HG03064 (cell line): ENCODE data around the gene ITGA3.

Experiments
- ATAC-seq: cut with Tn5 transposase; IDR thresholded peaks from one replicate; pipeline ENCODE4 v1.9.1; 2021; ENCODE audit warnings: low read depth; ENCODE audit not compliant: unreplicated experiment

ITGA3 gene

DNA sequence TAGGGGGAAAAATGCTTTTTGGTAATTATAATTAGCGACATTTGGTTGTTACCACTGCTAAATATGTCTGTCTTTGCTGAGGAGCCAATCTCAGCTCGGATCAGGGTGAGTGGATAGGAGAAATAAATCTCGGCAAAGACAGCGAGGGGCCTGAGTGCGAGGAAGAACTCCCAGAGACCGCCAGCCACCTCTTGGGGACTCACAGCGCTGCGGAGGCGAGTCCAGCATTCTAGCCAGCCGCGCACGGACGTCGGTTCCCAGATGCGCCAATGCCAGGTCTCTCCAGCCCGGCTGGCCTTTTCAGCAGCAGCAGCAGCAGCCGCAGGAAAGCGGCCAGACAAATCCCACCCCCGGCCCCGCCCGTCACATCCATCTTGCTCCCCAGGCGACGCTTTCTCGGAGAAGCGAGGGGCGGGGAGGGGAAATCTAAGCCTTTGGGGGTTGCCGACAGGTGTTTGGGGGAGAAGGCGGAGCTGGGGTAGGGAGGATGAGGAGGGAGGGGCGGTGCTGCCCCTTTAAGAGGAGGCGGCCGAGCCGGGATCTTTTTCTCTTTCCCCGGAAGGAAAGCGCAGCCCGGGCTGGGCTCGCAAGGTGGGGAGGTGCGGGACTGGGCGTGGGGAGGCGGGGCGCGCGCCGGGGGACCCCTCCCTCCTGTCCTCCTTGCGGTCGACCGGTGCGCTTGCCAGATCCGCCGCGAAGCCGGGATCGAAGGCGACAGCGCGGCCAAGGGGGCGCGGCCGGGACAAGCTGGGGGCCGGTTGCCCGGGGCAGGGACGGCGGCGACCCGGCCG, at the start of gene ITGA3:
TSS of gene ITGA3 (plus strand) at position 685 of the 791 bp plus-strand sequence. CDS start 330 bp downstream, outside the sequence.
- ATAC-seq: peak; percentile 20

DNA sequence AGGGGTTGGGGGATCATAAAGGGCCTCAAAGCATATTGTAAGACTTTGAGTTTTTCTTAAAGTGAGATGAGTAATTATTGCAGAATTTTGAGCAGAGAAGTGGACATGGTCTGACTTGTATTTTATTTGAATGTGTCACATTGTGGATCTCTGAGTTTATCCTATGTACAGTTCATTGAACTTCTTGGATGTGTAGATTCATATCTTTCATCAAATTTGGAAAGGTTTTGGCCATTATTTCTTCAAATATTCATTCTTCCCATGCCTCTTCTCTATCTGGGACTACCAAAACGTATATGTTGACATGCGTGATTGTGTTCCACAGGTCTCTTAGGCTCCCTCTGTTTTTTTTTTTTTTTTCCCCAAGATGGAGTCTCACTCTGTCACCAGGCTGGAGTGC, 46.6 kb upstream of the ITGA3 start:
- no peak for ATAC-seq

DNA sequence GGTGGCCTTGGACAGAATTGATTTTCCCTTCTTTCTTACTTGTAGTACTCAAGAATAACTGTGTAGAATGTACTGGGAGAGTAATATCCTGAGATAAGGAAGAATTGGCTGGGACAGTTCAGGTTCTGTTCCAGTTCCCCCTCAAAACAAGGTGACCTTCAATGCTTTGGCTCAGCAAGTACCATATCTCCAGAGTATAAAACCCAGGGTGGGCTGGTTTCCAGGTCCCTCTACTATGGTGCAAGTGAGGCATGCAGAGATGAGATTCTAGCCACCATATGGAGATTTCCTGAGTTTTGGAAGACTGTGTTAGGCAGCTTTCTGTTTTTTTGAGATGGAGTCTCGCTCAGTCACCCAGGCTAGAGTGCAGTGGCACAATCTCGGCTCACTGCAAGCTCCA, 42.8 kb upstream of the ITGA3 start:
- no peak for ATAC-seq

DNA sequence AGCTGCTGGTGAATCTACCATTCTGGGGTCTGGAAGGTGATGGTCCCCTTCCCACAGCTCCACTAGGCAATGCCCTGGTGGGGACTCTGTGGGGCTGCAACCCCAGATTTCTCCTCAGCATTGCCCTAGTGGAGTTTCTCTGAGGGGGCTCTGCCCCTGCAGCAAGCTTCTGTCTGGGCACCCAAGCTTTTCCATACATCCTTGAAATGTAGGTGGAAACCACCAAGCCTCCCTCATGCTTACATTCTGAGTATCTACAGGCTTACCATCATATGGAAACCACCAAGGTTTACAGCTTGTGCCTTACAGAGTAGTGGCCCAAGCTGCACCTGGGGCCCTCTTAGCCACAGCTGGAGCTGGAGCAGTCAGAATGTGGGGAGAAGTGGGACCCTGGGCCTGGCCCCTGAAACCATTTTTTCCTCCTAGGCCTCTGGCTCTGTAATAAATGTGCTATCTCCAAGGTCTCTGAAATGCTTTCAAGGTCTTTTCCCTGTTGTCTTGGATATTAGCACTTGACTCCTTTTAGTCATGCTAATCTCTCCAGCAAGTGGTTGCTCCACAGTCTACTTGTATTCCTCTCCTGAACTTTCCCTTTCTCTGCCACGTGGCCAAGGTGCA, 41.3 kb upstream of the ITGA3 start:
- no peak for ATAC-seq

DNA sequence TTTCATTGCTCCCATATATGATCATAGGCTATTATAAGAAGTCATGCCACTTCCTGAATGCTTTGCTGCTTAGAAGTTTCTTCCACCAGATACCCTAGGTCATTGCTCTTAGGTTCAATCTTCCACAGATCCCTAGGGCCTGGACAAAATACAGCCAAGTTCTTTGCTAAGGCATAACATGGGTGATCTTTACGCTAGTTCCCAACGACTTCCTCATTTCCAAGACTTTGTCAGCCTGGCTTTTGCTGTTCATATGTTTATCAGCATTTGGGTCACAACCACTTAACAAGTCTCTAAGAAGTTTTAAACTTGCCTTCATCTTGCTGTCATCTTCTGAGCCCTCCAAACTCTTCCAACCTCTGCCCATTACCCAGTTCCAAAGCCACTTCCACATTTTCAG, 40.8 kb upstream of the ITGA3 start:
- no peak for ATAC-seq

DNA sequence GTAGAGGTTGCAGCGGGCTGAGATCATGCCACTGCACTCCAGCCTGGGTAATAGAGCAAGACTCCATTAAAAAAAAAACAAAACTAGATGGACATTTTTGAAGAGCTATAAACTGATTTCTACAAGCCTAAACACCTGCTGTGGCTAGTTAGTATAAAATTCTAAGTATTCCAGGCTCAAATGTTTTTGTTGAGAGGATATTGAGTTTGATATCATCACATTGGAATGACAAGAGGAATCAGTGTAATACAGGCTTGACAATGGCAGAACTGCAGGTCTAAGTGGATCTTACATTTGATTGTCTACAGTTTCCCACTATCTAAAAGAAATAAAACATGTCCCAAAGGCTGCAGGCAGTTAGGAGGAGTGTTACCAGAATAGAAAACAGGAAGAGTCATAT, 37.0 kb upstream of the ITGA3 start:
- ATAC-seq: no peak

DNA sequence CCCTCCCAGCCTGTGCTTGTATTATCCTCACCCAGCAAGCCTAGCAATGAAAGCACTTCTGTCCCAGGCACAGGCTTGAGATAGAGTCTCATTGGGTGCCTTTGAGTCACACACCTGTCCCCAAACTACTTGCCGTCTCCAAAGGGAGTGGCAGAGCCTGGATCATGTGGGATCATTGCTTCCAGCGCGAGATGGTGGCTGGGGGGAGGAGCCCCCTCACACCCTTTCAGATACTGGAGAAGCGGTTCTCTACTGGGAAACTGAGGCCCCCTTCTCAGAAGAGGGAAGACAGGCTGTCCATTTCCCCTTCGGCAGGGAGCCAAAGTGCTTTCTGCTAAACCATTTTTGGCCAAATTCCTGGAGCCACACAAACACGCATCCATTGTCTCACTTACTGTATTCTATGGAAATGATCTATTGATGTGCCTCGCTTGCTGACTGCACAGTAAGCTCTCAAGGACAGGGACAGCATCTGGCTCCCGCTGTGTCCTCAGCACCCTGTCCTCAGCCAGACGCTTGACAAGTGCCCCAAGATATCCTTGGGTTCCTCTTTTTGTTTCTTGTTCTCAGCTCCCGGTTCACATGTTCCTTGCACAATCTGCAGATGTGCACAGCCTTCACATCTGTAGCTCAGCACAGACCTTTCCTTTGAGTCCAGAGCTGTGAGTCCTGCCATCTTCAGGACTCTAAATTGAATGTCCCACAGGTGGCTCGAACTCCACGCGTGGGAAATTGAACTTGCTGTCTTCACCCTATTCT, 34.9 kb upstream of the ITGA3 start:
- no peak for ATAC-seq

DNA sequence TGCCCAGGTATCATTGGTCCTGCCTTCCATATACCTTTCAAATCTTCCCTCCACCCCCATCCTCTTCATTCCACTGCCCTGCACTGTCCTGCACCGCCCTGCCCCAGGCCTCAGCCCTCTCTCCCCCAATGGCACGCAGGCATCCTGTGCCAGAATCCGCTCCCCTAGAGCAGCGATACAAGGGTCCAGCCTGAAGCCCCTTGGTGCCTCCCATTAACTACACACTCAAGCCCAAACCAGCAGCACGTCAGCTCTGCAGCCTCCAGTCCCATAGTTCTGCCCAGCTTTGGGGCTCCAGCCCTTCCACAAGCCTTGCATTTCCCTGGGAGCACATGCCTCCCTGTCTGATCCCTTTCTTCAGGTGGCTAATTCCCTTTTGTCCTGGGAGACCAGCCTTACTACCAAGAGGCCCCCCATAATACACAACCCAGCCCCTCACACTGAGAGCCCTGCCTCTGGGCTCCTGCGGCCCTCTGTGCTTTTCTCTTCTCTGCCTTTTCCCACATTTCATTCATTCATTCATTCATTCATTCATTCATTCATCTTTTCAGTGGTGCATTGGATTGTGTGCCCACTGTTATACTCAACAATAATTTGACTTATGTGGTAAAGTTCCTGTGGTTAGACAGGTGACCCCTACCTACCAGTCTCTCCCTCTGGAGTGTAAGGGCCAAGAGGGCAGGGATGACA, 34.1 kb upstream of the ITGA3 start:
- ATAC-seq: no peak

DNA sequence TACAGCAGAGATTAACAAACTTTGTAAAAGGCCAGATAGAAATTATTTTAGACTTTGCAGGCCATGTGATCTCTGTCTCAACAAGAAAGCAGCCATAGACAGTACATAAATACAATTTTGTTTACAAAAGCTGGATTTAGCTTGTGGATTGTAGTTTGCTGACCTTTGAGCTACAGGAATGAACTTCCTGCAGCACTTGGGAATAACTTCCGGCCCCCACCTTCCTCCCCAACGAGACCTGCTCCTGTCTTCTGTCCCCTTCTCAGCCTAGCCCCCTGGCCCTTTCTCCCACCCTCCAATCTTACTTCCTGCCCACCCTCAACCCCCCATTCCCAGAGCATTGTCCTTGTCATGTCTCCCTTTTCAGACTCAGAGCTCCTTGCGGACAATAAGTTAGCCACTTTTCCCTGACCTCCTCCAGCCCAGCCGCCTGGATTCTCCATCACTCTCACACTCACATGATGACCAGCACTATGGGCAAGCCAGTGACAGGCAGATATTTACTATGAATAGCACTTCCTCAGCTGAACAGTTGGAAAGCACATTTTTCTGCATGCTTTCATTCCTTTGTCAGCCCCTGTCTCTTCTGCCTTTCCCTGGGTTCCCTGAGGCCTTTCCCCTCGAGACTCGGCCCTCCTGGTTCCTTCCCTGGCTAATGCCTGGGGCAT, 33.3 kb upstream of the ITGA3 start:
- no peak for ATAC-seq

DNA sequence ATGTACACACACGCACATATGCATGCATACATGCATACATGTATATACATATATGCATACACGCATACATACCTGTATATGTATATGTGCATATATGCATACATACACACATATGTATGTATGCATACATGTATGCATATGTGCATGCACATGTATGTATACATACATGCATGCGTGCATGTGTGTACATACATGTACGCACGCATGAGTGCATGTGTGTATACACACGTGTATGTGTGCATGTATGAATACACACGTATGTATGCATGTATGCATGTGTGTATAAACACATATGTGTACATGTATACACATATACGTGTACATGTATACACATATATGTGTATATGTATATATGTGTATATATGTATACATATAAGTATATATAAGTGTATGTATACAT, 32.4 kb upstream of the ITGA3 start:
- ATAC-seq: no peak

DNA sequence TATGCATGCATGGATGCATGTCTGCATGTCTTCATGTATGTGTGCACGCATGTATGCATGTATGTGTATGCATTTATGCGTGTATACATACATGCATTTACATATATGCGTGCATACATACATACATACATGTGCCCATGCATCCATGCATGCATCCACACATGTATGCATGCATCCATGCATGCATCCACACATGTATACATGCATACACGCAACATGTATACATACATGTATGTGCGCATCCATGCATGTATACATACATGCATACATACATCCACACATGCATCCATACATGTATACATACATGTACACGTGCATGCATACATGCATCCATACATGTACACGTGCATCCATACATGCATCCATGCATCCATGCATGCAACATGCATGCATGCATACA, 31.1 kb upstream of the ITGA3 start:
- ATAC-seq: no peak

DNA sequence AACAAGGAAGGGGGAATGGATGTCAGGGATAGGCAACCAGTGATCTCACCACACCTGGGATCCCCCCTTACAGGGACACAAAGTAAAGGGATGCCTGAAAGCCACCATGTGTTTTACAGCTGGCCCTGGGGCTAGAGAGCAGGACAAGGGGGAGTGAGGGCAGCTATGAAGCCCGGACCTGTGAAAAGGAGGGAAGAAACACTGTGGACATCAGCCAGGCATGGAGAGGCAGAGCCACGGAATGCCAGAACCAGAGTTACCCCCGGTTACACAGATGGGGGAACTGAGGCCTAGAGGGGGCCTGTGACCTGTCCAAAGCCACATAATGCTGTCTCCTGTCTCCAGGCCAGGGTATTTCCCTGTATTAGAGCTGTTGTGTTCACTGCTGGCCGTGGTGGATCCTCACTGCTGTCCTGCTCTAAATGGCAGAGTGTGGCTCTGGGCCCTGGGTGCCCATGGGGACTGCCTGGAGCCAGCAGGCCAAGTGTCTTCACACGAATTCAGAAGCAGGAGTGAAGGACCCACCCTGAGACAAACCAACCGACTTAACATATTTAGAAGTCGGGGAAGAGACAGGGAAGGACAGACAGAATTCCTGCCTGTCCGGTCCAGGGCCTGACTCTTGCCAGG, 29.7 kb upstream of the ITGA3 start:
- ATAC-seq: no peak

DNA sequence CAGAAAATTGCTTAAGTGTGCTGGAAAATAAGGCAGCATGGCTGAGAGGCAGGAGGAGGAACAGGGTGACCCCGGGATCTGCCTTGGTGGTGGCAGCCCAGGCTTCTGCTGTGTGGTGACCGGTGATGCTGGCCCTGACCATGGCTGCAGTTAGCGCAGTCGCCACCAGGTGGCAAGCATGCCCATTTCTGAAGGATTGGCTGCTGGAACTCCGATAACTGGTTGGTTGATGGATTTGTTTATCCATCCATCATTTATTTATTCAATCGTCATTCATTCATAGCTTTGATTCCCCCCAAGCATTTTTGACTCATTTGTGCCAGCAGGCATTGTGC, 29.1 kb upstream of the ITGA3 start:
- ATAC-seq: no peak

DNA sequence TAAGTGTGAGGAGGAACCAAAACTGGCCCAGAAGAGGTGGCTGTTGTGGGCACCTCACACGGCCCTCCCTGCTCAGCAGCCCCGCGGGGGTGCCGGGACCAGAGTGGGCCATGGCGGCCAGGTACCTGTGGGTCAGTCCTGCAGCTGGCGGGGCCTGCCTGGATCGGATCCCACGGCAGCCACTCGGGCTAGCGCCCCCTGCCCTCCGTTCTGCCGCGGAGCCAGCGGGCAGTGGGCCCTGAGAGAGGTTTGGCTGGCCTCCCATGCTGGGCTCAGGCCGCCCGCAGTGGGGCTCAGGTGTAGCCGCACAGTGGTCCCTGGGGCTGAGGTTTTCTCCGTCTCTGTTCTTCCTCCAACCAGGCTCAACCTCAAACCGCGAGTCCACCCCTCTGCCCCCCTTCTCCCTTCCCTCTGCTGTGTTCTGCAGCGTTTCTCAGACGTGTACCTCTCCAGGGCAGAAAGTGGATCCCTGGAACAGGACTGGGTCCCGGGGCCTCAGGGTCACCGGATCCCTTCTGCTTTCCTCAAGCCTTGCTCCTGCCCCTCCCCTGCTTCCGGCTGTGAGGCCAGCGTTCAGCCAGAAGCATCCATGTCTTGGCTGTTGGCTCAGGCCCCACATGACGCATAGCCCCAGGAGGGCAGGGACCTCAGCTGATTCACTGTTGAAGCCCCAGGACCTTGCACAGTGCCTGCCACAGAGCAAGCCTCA, 28.6 kb upstream of the ITGA3 start:
- ATAC-seq: no peak

DNA sequence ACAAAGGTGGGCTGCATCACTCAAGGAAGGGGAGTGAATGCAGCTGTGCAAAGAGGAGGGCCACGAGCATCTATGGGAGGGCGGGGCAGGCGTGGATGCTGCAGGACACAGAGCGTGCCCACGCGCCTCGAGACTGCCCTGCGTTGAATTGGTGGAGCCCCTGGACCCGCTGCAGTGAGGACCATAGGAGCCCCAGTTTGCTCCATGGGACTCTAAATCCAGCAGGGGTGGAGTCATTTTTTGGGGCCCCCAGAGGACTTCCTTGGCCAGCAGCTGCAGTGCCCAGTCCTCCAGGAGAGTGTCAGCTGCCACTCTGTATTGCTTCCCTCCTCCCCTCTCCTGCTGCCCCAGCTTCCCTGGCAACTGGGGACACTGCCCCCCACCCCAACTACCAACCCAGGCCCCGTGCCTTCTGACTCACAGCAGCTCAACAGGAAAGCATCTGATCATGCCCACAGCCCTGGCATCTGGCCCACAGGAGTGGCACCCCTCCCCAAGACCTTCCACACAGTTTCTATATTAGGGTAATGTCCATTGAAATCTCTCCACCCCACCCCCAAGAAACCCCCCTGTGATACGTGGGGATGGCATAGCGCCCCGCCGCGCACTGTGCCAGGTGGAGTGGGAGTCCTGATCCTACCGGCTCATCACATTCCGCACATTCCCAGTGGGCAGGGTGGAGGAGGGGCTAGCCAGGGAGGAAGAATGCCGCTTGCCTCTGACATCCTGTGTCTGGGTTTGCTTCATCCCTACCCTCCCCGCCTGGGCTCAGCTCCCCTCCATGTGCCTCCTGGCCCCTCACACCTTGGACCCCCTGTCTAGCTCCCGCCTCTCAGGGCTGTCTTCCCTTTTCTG, 27.8 kb upstream of the ITGA3 start:
- ATAC-seq: no peak

DNA sequence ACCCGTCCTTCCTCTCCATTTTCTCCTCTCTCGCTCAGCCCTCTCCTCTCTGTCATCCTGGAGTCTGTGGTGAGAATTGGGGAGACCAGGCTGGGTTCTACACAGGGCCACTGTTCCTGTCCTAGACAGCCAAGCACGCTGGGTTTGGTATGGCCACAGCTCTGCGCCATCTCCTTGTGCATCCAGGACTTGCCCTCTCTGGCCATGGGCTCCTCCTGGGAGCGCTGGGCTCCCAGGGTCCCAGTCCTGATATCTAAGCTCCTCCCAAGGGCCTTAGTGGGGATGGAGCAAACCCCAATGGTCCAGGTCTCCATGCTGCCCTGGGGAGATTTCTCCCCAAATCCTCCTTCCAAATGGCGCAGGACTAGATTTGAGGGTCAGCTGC, 27.2 kb upstream of the ITGA3 start:
- ATAC-seq: no peak

DNA sequence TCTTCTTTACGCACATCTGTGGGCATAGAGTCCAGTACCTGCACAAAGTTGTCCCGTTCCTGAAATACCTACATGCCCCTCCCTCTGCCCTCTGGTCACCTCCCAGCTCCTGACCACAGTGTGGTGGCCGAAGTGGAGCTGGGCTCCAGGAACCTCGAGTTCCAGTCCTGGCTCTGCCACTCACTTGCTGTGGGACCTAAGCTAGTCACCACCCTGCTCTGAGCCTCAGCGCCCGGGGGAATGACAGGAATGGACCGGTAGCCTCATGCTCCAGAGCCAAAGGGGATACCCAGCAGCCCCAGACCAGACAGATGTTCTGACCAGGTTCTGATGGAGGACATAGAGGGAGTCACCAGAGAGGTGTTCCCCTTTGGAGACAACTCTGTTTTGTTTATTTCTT, 26.7 kb upstream of the ITGA3 start:
- no peak for ATAC-seq

DNA sequence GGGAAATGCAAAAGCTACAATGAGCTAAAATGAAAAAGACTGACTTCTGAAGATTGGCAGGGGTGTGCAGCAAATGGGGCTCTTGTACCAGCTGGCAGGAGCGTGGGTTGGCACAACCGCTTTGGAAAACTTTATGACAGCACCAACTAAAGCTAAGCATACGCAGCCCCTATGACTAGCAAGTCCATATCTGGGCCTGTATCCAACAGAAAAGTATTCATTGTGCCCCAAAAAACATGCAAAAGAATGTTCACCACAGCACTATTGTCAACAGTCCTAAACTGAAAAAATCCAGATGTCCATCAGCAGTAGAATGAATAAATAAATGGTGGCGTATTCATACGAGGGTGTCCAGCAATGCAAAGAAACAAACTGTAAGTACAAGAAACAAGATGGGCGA, 22.6 kb upstream of the ITGA3 start:
- ATAC-seq: no peak
